Activated T-cell treated with anti-CD3 and anti-CD28 coated beads, Interleukin-2, amount 50 U/mL, for 1 hour (primary cell): ENCODE data around the gene CFAP410.

ENCODE experiments used
- DNase-seq: peaks from one replicate; pipeline ENCODE4 v3.0.0-alpha.2; 2020

CFAP410 gene

GRCh38 chr21:44329086-44329889 lies 9.9 kb downstream of the CFAP410 start:
- no peak for DNase-seq

- DNase-seq = no peak
Observed at GRCh38 chr21:44328242-44328895, 10.8 kb downstream of the CFAP410 start.

GRCh38 chr21:44327603-44327974 lies 11.6 kb downstream of the CFAP410 start:
- DNase-seq = no peak

GRCh38 chr21:44326716-44327602 lies 12.2 kb downstream of the CFAP410 start:
- no peak for DNase-seq

- no peak for DNase-seq
Observed at GRCh38 chr21:44326272-44326647, 12.9 kb downstream of the CFAP410 start.

GRCh38 chr21:44325386-44326271 lies 13.6 kb downstream of the CFAP410 start:
- no peak for DNase-seq

- DNase-seq = no peak
Observed at GRCh38 chr21:44324854-44325107, 14.4 kb downstream of the CFAP410 start.

- DNase-seq = no peak
Observed at GRCh38 chr21:44324106-44324853, 14.9 kb downstream of the CFAP410 start.

GRCh38 chr21:44323591-44323990 lies 15.6 kb downstream of the CFAP410 start:
- DNase-seq = no peak

- DNase-seq = no peak
Observed at GRCh38 chr21:44322621-44323325, 16.4 kb downstream of the CFAP410 start.

GRCh38 chr21:44321846-44322450 lies 17.2 kb downstream of the CFAP410 start:
- no peak for DNase-seq

- DNase-seq = no peak
Observed at GRCh38 chr21:44320847-44321246, 18.3 kb downstream of the CFAP410 start.

- no peak for DNase-seq
Observed at GRCh38 chr21:44319407-44320065, 19.7 kb downstream of the CFAP410 start.

GRCh38 chr21:44318489-44319285 lies 20.5 kb downstream of the CFAP410 start:
- DNase-seq = no peak

- DNase-seq = no peak
Observed at GRCh38 chr21:44317871-44318270, 21.3 kb downstream of the CFAP410 start.

GRCh38 chr21:44317241-44317782 lies 21.9 kb downstream of the CFAP410 start:
- DNase-seq = no peak

GRCh38 chr21:44316277-44316900 lies 22.8 kb downstream of the CFAP410 start:
- DNase-seq = no peak

GRCh38 chr21:44315691-44316203 lies 23.4 kb downstream of the CFAP410 start:
- DNase-seq = no peak
